DMS 273 (cell line): ENCODE results near the gene TSGA10IP.

Experiments
- DNase-seq: peaks from one replicate; lab custom pipeline; 2025; ENCODE audit not compliant: unreplicated experiment; lab: John Stamatoyannopoulos, UW

Gene TSGA10IP

DNA sequence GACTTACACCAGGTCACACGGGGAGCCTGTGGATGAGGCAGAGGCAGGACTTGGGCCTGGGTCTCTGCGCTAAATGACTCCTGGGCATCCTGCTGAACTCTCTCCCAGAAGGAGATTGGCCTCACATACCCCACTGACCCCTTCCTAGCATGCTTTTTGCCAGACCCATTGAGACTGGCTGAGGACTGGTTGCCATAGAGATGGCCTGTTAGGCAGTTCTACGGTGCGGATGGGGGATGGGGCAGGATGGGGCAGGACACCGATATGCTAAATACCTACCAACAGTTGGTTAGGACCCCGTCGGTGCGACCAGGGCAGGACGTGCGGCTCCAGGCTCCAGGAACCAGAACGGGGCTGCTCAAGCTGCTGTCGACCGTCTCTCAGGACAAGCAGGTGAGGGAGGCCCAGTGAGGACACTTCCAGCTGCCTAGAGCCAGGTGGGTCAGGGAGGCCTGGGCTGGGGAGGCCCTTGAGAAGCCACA, at the start of gene TSGA10IP:
Gene TSGA10IP (plus strand): TSS at position 51 of the 482 bp plus-strand sequence. CDS start 196 bp downstream, at position 247.
- DNase-seq, result no peak

DNA sequence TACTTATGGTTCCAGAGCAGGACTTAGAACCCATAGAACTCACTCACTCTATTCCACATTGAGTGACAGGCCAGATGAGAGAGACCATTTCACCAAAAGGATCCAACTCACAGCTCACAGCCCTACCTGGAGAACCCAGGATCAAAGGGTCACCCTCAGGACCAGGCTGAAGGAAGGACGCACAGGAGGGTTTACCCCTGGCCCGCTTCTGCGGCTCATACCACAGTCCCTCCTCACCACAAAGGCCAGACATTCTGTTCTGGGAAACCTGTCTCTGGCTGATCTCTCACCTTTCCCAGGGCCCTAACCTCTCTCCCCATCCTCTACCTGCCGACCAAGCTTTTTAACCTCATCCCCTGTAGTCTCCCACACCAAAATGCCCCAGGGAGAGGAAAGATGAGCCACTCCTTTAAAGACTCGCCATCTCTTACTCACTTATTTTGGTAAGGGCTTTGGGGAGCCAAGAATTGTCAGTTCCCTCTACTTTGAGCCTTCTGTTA, 49.7 kb upstream of the TSGA10IP start:
- DNase-seq, result no peak

DNA sequence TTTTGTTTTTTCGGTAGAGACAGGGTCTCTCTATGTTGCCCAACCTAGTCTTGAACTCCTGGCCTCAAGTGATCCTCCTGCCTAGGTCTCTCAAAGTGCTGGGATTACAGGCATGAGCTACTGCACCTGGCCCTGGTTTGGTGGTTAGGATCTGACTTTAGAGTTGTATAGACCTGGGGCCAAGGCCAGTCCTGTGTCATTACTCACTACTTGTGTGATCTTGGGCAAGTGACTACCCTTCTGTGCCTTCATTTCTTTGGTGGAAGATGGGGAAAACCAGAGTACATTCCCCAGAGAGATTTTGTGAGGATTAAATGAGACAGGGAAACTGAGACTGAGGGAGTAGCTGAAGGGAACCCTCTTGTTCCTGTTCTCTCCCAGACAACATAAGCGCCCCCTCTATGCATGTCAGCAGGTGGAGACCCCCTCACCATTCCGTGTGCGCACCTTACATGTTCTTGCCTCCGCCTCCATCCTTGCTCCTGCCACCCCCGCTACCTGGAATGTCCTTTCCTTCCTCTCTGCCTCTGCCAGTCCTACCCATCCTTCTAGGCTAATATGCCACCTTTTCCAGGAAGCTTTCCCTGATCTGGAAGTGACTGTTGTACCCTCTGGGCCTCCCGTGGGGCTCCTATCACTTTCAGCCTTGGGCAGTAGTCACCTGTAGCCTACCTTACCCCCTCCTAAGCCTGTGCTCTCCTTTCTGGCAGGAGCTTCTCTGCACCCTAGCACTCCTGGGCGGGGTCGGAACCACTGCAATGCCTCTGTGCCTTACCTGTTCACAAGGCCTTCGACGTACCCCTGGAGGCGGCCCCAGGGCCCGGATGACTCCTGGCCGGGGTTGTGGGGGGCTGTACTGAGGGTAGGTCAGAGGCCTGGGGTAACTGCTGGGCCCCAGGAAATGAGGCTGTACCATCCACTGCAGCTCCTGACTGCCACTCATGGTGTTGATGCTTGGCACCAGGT, 49.0 kb upstream of the TSGA10IP start:
- no peak for DNase-seq

DNA sequence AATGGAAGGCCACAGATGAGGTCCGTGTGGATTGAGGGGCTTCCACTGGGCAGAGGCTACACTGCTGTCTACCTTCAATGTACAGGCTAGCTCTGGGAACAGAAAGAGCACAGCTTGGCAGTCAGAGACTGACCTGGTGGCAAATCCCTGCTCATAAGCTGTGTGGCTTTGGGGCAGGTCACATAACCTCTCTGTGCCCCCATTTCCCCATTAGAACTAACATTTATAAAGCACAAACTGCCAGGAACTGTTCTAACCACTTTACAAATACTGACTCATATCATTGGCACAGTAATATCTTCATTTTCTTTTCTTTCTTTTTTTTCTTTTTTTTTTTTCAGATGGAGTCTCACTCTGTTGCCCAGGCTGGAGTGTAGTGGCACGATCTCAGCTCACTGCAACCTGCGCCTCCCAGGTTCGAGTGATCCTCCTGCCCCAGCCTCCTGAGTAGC, 48.2 kb upstream of the TSGA10IP start:
- DNase-seq, result no peak

DNA sequence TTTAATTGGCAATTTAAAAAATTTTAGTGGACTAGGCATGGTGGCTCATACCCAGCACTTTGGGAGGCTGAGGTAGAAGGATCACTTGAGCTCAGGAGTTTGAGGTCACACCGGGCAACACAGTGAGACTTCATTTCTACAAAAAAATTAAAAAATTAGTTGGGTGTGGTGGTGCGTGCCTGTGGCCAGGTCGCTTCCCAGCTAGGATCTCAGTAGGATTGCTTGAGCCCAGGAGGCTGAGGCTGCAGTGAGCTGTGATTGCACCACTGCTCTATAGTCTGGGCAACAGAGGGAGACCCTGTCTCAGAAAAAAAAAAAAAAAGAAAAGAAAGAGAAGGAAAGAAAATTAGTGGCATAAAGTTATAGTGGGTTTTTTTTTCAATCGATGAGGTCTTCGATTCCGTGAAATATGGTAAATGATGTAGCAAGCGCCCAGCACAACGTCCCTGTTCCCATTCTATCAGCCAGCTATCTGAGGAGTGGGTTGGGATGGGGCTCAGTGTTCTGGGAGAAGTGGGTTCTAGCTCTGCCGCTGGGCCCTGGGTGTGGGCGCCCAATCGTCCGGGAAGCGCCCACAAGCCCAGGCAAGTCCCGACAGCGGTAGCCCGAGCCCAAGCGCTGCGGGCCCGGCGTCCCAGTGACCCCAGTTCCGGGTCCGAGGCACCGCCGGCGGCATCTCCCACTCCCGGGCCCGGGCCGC, 46.5 kb upstream of the TSGA10IP start:
- no peak for DNase-seq

DNA sequence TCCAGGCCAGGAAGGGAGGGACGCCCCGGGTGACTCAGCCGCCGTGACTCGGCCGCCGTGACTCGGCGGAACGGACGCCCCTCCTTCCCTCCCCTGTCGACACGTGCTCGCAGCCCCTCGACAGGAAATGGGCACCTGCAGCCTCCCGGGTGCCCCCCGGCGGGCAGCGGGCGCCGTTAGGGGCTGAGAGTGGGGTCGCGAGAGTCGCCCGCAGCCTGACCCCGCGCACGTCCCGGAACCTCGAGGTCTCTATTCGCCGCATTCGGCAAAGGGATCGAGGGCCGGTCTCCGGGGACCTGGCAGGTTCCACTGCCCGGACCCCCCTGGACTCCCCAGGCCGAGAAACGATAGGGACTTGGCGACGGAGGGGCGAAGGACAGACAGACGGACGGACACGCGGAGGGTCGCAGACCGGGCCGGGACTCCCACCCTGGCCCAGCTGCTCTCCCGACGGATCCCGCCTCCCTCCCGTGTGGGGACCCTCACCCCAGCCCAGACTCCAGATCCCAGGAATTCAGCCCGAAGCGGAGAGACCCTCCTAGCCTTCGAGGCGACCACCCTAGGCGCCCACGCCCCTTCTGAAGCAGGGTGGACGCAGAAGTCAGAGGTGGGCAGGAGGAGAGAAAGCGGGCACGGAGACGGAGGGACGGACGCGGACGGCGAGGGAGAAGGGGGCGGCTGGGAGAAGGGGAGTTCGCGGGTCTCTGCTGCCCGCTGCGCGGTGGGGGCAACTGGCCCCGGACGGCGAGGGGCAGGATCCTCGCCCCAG, 45.7 kb upstream of the TSGA10IP start:
- DNase-seq, result peak; percentile 30

DNA sequence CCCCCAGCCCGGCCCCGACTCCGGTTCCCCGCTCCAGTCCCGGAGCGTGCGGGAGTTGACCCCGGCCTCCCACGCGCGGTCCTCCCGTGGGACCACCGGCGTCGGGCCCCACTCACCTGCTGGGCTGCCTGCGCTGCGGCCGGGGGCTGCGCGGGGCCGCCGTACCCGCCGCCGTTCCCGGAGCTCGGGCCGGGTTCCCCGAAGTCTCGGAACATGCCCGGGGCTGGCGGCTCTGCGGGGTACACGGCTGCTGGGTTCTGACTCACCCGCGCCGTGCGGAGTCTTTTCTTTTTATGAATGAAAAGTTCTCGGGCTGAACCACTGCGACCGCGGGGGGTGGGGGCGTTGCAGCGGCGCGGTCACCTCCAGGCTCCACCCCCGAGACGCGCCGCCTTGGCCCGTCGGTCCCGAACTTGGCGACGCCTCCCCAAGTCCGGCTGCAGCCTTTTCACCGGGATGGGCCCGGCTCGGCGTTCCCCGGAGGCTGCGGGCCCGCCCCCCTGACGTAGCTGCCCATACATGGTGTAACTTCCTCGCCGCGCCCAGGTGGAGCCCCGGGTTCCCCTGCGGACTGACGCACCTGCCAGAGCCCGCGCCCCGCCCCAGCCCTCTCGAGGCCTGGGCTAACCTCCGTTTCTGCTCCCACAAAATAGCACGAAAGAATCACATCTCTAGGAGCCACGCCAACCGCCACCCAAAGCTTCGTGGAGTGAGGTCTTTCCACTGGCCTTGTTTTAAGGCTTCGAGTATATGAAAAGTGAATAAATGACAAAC, 45.0 kb upstream of the TSGA10IP start, which contains the start of gene FOSL1:
Gene FOSL1 (minus strand): TSS at position 264 of the 774 bp plus-strand sequence. CDS start 49 bp downstream, at position 215.
- DNase-seq, result peak; percentile 75

DNA sequence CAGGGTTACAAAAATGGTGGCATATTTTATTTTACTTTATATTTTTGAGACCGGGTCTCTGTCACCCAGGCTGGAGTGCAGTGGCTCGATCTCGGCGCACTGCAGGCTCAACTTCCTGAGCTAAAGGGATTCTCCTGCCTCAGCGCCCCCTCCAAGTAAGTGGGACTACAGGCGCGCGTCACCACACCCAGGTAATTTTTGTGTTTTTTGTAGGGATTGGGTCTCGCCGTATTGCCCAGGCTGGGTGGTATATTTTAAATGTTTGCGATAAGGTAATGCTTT, 44.4 kb upstream of the TSGA10IP start:
- DNase-seq, result no peak

DNA sequence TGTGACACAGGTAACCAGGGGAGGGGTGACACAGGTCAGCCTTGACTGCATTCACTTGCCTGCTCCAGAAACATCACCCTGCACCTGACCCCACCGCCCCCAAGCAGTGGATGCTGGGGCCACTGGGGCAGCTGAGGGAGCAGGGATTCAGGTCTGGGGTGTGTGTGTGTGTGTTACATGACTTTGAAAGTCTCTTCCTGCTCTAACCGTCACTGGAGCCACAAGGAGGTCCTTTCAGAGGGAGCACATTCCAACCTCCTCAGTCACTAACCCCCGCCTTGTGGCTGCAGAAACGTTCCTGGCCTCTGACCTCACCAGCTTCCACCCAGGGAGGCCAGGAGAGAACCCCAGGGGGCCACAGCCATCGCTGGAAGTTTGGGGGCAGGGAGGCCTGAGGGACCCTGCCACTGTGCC, 42.2 kb upstream of the TSGA10IP start:
- no peak for DNase-seq

DNA sequence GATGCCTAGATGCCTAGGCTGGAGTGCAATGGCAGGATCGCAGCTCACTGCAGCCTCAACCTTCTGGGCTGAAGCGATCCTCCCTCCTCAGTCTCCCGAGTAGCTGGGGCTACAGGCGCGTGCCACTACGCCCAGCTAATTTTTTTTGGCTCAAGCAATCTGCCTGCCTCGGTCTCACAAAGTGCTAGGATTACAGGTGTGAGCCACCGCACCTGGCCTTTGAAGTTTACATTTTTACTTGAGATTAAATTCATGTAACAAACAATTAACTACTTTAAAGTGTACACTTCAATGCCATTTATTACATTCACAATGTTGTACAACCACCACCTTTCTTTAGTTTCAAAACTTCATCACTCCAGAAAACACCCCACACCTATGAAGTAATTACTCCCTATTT, 41.6 kb upstream of the TSGA10IP start:
- no peak for DNase-seq

DNA sequence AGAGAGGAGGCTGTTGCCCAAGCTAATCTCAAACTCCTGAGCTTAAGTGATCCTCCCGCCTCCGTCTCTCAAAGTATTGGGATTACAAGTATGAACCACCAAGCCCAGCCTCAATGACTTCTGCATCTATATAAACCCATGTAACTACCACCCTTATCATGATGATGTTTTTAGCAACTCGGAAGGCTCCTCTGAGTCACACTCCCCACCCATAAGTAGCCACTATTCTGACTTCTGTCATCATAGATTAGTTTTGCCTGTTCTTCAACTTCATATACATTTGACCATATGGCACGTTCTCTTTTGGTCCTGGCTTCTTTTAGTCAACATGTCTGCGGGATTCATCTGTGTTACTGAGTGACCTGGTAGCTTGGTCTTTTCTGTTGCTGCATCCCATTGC, 38.7 kb upstream of the TSGA10IP start:
- no peak for DNase-seq

DNA sequence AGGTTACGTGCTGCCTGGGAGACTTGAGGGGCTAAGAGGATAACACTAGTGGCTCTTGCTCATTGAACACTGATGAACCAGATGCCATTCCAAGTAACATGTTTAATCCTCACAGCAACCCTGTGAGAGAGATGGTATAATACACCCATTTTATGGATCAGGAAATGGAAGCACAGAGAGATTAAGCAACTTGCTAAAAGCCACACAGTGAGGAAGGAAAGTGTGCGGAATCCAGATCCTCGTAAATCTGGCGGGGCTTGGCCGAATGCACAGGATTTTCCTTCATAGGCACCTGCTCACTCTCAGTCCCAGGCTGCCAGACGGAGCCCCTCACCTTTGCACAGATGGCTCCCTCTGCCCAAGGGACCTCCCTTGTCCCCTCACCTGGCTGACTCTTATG, 37.4 kb upstream of the TSGA10IP start:
- no peak for DNase-seq

DNA sequence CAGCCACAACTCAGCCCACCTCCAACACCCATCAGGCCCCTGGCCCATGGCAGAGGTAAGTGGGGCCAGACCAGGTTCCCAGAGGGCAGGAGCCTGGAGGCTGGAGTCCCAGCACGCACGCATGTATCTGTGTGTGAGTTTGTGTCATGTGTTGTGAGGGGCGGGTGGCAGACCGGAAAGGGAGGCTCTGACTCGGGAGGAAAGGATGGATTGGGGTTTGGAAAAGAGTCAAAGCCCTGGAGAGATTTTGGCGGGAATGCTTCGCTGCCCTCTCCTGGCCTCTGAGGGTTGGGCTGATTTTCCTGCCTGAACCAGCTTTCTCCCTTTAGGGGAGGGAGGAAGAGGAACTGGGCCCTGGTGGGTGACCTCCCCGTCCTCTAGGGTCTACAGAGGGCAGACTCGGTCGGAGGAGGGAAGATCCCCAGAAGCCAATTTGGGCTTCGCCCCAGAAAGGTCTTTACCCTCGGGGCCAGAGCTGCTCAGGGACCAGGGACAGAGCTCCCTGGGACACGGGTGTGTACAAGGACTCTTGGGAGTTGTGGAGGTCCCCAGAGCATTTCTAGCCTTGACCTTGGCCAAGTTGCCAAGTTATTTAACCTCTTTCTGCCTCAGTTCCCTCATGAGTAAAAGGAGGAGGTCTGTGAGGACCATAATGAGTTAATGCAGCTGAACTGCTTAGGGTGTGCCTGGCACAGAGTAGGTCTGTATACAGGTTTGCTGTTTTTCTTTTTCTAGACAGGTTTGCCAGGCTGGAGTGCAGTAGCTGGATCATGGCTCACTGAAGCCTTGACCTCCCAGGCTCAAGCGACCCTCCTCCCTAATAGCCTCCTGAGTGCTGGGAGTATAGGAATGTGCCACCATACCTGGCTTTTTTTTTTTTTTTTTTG, 33.4 kb upstream of the TSGA10IP start:
- DNase-seq, result peak; percentile 82

DNA sequence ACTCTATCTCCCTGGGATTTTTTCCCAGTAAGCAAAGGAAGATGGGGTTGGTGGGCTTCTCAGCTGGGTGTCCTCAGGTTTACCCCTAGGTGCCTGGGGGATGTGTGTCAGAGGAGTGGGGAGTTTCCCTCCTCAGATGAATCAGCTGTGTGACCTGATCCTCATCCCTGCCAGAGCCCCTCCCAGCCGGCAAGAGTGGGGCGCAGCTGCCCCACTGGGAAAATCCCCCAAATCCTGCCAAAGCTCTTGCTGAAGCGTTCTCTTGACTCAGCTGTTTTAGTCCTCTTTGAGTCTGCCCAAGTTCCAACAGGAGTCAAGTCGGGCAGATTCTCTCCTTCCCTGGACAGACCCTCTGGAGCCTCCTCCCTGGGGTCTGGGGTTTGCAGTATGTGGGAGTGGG, 32.4 kb upstream of the TSGA10IP start:
- DNase-seq, result no peak

DNA sequence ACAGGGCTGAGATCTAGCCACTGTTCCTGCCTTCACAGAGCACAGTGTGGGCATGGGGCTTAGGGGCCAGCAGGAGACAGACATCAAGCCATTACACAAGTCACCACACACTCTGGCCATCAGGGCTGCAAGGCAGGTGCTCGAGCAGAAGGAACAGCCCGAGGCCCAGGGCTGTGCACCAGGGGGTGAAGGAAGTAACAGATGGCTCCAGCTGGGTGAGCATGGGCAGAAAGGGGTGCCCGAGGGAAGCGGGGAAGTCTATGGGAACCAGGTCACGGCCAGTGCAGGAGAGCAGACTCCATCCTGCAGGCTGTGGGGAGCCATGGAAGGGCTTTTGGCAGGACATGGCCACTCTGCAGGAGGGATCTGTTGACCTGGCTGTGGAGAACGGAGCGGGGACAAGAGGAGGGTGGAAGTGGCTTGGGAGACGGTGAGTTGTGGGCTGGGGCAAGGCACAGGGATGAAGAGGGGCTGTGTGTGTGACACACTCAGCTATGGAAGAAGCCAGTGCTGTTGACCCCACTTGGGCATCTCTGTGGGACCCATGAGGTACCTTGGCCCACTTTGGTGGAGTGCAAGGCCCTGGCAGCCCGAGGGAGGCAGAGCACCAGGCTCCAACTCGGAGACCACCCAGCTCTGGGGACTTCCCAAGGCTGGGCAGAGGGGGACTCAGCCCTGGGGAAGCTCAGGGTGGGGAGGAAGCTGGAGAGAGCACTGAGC, 30.0 kb upstream of the TSGA10IP start:
- peak; percentile 72 for DNase-seq

DNA sequence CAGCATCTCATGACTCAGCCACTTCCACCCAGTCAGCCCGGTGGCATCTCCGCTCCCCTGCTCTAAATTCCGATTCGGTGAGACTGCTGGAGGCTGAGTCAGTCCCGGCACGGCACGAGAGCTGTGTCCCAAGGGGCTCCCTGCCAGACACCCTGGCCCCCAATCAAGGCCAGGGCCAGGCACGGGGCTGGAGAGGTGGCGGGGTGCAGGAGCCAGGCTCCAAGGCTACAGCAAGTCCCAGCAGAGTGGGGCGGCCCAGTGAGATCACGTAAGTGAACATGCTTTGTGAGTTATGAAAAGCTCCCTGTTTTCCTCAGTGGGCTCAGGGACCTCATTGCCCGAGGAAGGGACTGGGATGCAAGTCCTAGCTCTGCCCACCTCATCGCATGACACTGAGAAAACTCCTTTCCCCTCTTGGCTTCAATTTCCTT, 29.4 kb upstream of the TSGA10IP start:
- peak; percentile 63 for DNase-seq

DNA sequence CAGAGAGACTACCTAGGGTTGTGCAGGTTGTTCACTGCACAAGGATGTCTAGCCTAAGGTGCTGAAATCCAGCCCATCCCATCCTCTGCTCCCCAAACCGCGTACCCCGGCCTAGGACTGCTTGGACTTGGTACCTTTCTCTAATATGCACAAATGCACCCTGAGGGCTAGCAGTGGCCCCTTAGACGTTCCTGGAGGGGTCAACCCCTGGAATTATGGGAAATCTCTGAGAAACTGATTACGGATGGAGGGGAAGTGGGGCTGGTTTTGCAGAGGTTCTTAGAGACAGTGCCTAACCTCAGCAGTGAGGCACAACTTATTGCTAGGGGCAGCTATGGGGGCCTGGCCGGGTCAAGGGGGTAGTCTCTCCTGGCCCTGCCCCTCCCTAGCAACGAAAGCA, 28.9 kb upstream of the TSGA10IP start:
- no peak for DNase-seq

DNA sequence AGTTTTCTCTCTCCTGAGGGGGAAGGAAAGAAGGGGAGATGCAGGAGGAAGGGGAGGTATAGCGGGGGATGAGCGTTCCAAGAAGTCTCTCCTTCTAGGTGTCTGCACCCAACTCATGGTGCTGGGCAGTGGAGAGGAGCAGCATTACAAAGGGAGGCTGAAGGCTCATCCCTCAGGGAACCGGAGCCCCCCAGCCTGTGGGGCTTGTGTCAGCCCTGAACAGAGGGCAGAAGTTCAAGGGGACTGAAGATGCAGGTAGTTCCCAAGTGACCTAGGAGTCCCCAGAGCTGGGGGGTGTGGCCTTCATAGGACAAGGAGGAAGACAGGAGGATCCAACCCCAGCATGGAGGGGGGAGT, 28.2 kb upstream of the TSGA10IP start:
- DNase-seq, result no peak
